Tibial artery (tissue), 4 donors: Measurements from ENCODE around the gene SLC5A9.

Experiments
- DNase-seq, 2 donors: peaks; one replicate each; pipeline ENCODE4 v3.0.0-alpha.2; 2019
- H3K27ac ChIP-seq, 2 donors: fragments of 200-600 bp; sonication (generic) in 1 of 2; 1 replicate in 1 of 2; 2 replicates in 1 of 2; pipeline ENCODE4 v1.5.1; 2018 to 2019; ENCODE audit warnings: mild to moderate bottlenecking in 1 of 2
- H3K27me3 ChIP-seq, 2 donors: fragments of 200-600 bp; sonication (generic) in 1 of 2; one replicate each; pipeline versions ENCODE4 v1.5.1 to v1.6.0; 2016 to 2019
- H3K36me3 ChIP-seq, 3 donors: fragments of 200-600 bp; sonication (generic) in 2 of 3; one replicate each; pipeline ENCODE4 v1.5.1; 2016 to 2019; ENCODE audit warnings: mild to moderate bottlenecking in 2 of 3
- H3K4me1 ChIP-seq, 4 donors: fragments of 200-600 bp; sonication (generic) in 2 of 4; 1 replicate in 3 of 4; 2 replicates in 1 of 4; pipeline ENCODE4 v1.5.1; 2016 to 2019
- H3K4me3 ChIP-seq, 2 donors: fragments of 200-600 bp; sonication (generic) in 1 of 2; 1 replicate in 1 of 2; 2 replicates in 1 of 2; pipeline ENCODE4 v1.5.1; 2018 to 2019; ENCODE audit warnings: mild to moderate bottlenecking in 2 of 2
- H3K9me3 ChIP-seq, 3 donors: fragments of 200-600 bp; sonication (generic) in 1 of 3; one replicate each; pipeline ENCODE4 v1.5.1; 2016 to 2019
- CTCF ChIP-seq, 2 experiments: fragments of 200-600 bp in 1 of 2; fragments of 450-650 bp in 1 of 2; IDR thresholded peaks; one replicate each; pipeline ENCODE4 v1.5.1; 2017 to 2019; ENCODE audit warnings: antibody characterized with exemption in 2 of 2, mild to moderate bottlenecking in 1 of 2, moderate library complexity in 1 of 2
- intact Hi-C: fragments of 100-400 bp; cut with DNase I; formaldehyde crosslinking; loops from one replicate; pipeline ENCODE4 v1.15.0; 2023; ENCODE audit warnings: low total_unique reads

SLC5A9 gene

GRCh38 chr1:48219803-48220202 is 2.7 kb upstream of the SLC5A9 start:
- Histone ChIP-seq H3K4me1 (peaks cover 0 to 17% (median 10%) of the 10 kb centered on the region in 4 donors), H3K4me3 (no peak overlapping the region), H3K27me3 (no peaks in the 10 kb centered on the region), H3K36me3 (no peaks in the 10 kb centered on the region), H3K9me3 (no peaks in the 10 kb centered on the region), H3K27ac (no peak overlapping the region)
- intact Hi-C loops, result no loop called here
- DNase-seq, result no peak
- TF ChIP-seq CTCF (IDR thresholded peaks at IDR 0.05), result no peak

- no peak overlapping the region for H3K4me3 ChIP-seq
- TF ChIP-seq CTCF (IDR thresholded peaks at IDR 0.05), result no peak
- H3K27me3 ChIP-seq, result no peaks in the 10 kb centered on the region
- no peaks in the 10 kb centered on the region for H3K36me3 ChIP-seq
- no peak overlapping the region for H3K27ac ChIP-seq
- H3K9me3 ChIP-seq, result no peaks in the 10 kb centered on the region
- no peak for DNase-seq
- intact Hi-C loops, result no loop called here
- peaks cover 0 to 6% (median 2%) of the 10 kb centered on the region in 4 donors for H3K4me1 ChIP-seq
Observed at GRCh38 chr1:48221122-48221521, 1.4 kb upstream of the SLC5A9 start.

- intact Hi-C loops, result no loop called here
- DNase-seq, result no peak
- no peak for TF ChIP-seq CTCF (IDR thresholded peaks at IDR 0.05)
- peaks cover 0 to 6% (median 0%) of the 10 kb centered on the region in 4 donors for H3K4me1 ChIP-seq
- no peak overlapping the region for H3K4me3 ChIP-seq
- H3K36me3 ChIP-seq, result no peaks in the 10 kb centered on the region
- H3K9me3 ChIP-seq, result no peaks in the 10 kb centered on the region
- H3K27ac ChIP-seq, result no peak overlapping the region
- H3K27me3 ChIP-seq, result no peaks in the 10 kb centered on the region
Observed at GRCh38 chr1:48221657-48222056, 859 bp upstream of the SLC5A9 start.

- no peak for DNase-seq
- Histone ChIP-seq H3K4me3 (no peak overlapping the region), H3K36me3 (no peaks in the 10 kb centered on the region), H3K9me3 (no peaks in the 10 kb centered on the region), H3K4me1 (peaks cover 0 to under 1% (median 0%) of the 10 kb centered on the region in 4 donors), H3K27me3 (no peaks in the 10 kb centered on the region), H3K27ac (no peak overlapping the region)
- no peak for TF ChIP-seq CTCF (IDR thresholded peaks at IDR 0.05)
- intact Hi-C loops, result no loop called here
Observed at GRCh38 chr1:48223366-48224240, 1.1 kb downstream of the SLC5A9 start.

GRCh38 chr1:48224791-48225190 is 2.3 kb downstream of the SLC5A9 start:
- no peak overlapping the region for H3K4me3 ChIP-seq
- no peak for DNase-seq
- H3K36me3 ChIP-seq, result no peaks in the 10 kb centered on the region
- no peak overlapping the region for H3K27ac ChIP-seq
- no peak for TF ChIP-seq CTCF (IDR thresholded peaks at IDR 0.05)
- H3K9me3 ChIP-seq, result no peaks in the 10 kb centered on the region
- H3K27me3 ChIP-seq, result peaks cover 0 to 1% of the 10 kb centered on the region in 2 donors
- intact Hi-C loops, result no loop called here
- H3K4me1 ChIP-seq, result no peaks in the 10 kb centered on the region
